ENCODE measurements around the gene ARRB2.

ARRB2 gene

DNA sequence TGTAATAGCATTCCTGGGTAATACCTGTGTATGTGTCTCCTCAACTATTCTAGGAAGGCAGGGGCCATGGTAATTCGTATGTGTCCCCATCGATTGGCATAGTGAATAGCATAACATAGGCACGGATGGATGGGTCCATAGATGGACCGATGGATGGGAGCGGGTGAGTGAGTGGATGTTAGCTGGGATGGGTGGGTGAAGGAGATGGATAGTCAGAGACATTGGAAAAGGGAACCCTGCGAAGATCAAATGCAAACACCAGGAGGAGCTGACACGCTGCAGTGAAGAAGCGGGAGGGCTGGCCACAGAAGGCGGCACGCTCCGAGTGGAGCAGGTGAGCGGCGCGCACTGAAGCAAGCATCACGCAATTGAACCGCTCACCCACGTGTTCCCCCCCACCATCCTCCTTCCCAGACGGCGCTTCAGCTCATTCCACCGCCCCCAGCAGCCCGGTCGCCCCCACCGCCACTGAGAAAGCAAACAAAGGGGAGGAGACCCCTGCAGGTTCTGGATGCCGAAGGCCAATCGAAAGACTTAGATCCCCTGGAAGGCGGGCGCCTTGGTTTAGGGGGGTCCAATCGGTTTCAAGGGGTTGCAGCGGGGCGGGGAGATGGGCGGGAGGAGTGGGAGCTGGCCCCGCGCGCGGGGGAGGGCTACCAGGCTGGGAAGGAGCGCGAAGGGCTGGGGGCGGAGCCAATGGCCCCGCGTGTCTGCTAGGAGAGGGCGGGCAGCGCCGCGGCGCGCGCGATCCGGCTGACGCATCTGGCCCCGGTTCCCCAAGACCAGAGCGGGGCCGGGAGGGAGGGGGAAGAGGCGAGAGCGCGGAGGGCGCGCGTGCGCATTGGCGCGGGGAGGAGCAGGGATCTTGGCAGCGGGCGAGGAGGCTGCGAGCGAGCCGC, at the start of gene ARRB2:
TSS of gene ARRB2 (plus strand) at position 839 of the 899 bp plus-strand sequence. CDS start 90 bp downstream, outside the sequence.
- DNase-seq (ENCODE audit: extremely low spot score) = peak; percentile 95
- POLR2A ChIA-PET = interaction anchor here (0.6 to 1.2 kb wide), 9 partner anchors 9 to 128 kb away, joined by 3 to 7 read pairs (median 4); partner anchors contain the start of genes MED11, PLD2 and PSMB6
- TF ChIP-seq TARDBP (IDR thresholded peaks at IDR 0.05) (0 out of 2 replicates have a peak, but pooled peaks have one; percentile 7), ARNT (IDR thresholded peaks at IDR 0.05) (no peak), BHLHE40 (IDR thresholded peaks at IDR 0.05; ENCODE audit: borderline replicate concordance) (no peak), LEF1 (IDR thresholded peaks at IDR 0.05; ENCODE audit: borderline replicate concordance) (no peak), FOXA1 (IDR thresholded peaks at IDR 0.05) (no peak), SP1 (IDR thresholded peaks at IDR 0.05) (no peak), NFRKB (IDR thresholded peaks at IDR 0.05) (no peak), ZNF384 (IDR thresholded peaks at IDR 0.05) (no peak), SUZ12 (IDR thresholded peaks at IDR 0.05) (no peak), FOXK2 (IDR thresholded peaks at IDR 0.05) (no peak), ELF4 (IDR thresholded peaks at IDR 0.05) (no peak), FOXM1 (IDR thresholded peaks at IDR 0.05; ENCODE audit: borderline replicate concordance) (0 out of 2 replicates have a peak, but pooled peaks have one; percentile 26), HDGF (IDR thresholded peaks at IDR 0.05; ENCODE audit: borderline replicate concordance) (no peak), L3MBTL2 (conservative IDR thresholded peaks at IDR 0.05) (peak; percentile 90), CTBP1 (IDR thresholded peaks at IDR 0.05; ENCODE audit: borderline replicate concordance) (peak; percentile 79)
- TF ChIP-seq, protein P1, sequence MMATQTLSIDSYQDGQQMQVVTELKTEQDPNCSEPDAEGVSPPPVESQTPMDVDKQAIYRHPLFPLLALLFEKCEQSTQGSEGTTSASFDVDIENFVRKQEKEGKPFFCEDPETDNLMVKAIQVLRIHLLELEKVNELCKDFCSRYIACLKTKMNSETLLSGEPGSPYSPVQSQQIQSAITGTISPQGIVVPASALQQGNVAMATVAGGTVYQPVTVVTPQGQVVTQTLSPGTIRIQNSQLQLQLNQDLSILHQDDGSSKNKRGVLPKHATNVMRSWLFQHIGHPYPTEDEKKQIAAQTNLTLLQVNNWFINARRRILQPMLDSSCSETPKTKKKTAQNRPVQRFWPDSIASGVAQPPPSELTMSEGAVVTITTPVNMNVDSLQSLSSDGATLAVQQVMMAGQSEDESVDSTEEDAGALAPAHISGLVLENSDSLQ (IDR thresholded peaks at IDR 0.05) = no peak; the same call in 1 of the 2 replicates
- CTCF ChIA-PET = interaction anchor here (0.6 to 1.1 kb wide), 3 partner anchors 69 to 193 kb away, joined by 3 to 5 read pairs (median 4); partner anchors contain the start of gene CHRNE

DNA sequence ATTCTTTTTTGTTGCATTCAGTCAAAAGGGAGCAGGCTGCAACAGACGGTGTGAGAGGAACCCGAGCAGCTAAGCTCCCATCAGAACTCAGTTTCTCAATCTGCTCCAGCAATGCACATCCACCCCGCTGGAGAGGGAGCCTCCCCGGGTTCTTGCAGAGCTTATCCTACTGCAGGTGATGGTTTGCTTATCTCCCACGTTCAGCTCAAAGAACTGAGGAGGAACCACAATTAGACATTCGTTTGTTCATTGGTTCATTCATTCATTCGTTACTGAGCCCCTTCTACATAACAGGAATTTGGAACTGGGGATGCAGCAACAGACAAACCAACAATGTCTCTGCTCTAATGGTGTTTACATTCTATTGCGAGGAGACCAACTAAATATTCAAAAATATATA, 46.7 kb upstream of the ARRB2 start:
- no peak for TF ChIP-seq ELF4 (IDR thresholded peaks at IDR 0.05)
- TF ChIP-seq NFRKB (IDR thresholded peaks at IDR 0.05) = no peak
- no peak for TF ChIP-seq FOXK2 (IDR thresholded peaks at IDR 0.05)
- TF ChIP-seq SP1 (IDR thresholded peaks at IDR 0.05) = no peak
- no peak for TF ChIP-seq BHLHE40 (IDR thresholded peaks at IDR 0.05; ENCODE audit: borderline replicate concordance)
- no peak for TF ChIP-seq TARDBP (IDR thresholded peaks at IDR 0.05)
- DNase-seq (ENCODE audit: extremely low spot score) = no peak
- POLR2A ChIA-PET = no interaction called here
- CTCF ChIA-PET = no interaction called here

DNA sequence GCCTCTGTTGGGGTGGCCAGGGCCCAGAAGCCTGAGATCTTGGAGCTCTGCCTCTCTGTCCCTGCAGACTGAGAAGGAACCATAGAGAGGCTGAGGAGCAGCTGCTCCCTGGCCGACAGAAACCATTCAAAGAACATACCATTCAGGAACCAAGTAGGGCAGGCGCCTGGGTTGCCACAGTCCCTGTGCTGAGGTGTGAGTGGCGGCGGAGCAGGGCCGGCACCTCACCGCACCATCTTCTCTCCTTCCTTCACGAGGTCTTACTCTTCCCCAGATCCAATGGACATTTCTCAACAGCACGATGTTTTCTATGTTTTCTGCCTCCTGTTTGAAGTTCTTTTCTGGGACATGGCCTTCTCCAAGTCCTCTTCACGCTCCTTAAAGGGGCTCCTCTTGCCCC, 46.2 kb upstream of the ARRB2 start:
- TF ChIP-seq FOXA1 (IDR thresholded peaks at IDR 0.05) (no peak), SUZ12 (IDR thresholded peaks at IDR 0.05) (no peak), HDGF (IDR thresholded peaks at IDR 0.05; ENCODE audit: borderline replicate concordance) (no peak), FOXK2 (IDR thresholded peaks at IDR 0.05) (no peak), NFRKB (IDR thresholded peaks at IDR 0.05) (no peak)
- ChIA-PET CTCF (no interaction called here), POLR2A (no interaction called here)
- DNase-seq (ENCODE audit: extremely low spot score) = no peak

DNA sequence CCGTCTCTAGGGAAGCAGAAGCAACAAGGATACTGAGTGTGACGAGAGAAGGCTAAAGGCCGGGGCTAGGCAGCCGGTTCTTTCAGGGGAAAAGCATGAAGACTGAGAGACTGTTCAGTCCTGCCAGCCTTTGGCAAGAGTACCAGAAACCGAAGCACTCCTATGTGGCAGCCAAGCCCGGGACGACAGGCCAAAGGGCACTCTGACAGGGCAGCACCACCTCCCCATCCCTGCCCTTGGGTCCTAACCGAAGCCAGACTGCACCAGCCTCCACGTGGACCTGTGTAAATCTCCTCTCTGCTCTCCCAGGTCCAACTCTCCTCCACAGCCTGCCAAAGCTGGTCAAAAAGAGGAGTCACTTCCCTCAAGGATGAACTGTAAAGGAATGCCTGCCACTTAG, 45.4 kb upstream of the ARRB2 start:
- CTCF ChIA-PET = no interaction called here
- no peak for TF ChIP-seq HDGF (IDR thresholded peaks at IDR 0.05; ENCODE audit: borderline replicate concordance)
- TF ChIP-seq FOXM1 (IDR thresholded peaks at IDR 0.05; ENCODE audit: borderline replicate concordance) = no peak
- TF ChIP-seq TARDBP (IDR thresholded peaks at IDR 0.05) = no peak
- no peak for TF ChIP-seq LEF1 (IDR thresholded peaks at IDR 0.05; ENCODE audit: borderline replicate concordance)
- no peak for TF ChIP-seq FOXA1 (IDR thresholded peaks at IDR 0.05)
- no peak for TF ChIP-seq L3MBTL2 (conservative IDR thresholded peaks at IDR 0.05)
- TF ChIP-seq BHLHE40 (IDR thresholded peaks at IDR 0.05; ENCODE audit: borderline replicate concordance) = no peak
- no peak for TF ChIP-seq CTBP1 (IDR thresholded peaks at IDR 0.05; ENCODE audit: borderline replicate concordance)
- no peak for TF ChIP-seq SUZ12 (IDR thresholded peaks at IDR 0.05)
- no peak for TF ChIP-seq ARNT (IDR thresholded peaks at IDR 0.05)
- TF ChIP-seq ELF4 (IDR thresholded peaks at IDR 0.05) = no peak
- TF ChIP-seq SP1 (IDR thresholded peaks at IDR 0.05) = no peak
- no peak for TF ChIP-seq ZNF384 (IDR thresholded peaks at IDR 0.05)
- TF ChIP-seq NFRKB (IDR thresholded peaks at IDR 0.05) = no peak
- TF ChIP-seq, protein P1 (IDR thresholded peaks at IDR 0.05) = no peak
- TF ChIP-seq FOXK2 (IDR thresholded peaks at IDR 0.05) = no peak

DNA sequence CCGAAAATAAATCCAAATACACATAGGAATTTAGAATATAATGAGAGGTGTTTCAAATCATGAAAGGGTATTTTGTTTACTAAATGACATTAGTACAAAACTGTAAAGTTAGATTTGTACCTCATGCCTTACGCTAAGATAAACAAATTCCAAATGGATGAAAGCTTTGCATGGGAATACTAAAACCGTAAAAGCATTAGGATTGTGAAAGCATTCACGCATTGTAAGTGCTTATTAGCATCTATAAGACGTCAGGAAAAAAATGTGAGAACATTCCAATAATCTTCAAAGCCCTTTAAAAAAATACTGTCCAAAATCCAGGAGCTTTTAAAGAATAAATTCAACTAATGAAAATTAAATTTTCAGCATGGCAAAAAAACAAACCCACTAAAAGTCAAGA, 44.1 kb upstream of the ARRB2 start:
- TF ChIP-seq, protein P1 (IDR thresholded peaks at IDR 0.05) = no peak
- TF ChIP-seq HDGF (IDR thresholded peaks at IDR 0.05; ENCODE audit: borderline replicate concordance) = no peak
- no peak for TF ChIP-seq BHLHE40 (IDR thresholded peaks at IDR 0.05; ENCODE audit: borderline replicate concordance)
- no peak for TF ChIP-seq ZNF384 (IDR thresholded peaks at IDR 0.05)
- no peak for TF ChIP-seq CTBP1 (IDR thresholded peaks at IDR 0.05; ENCODE audit: borderline replicate concordance)
- no peak for TF ChIP-seq ELF4 (IDR thresholded peaks at IDR 0.05)
- no peak for TF ChIP-seq LEF1 (IDR thresholded peaks at IDR 0.05; ENCODE audit: borderline replicate concordance)
- no peak for TF ChIP-seq TARDBP (IDR thresholded peaks at IDR 0.05)
- TF ChIP-seq FOXK2 (IDR thresholded peaks at IDR 0.05) = no peak
- no peak for TF ChIP-seq SP1 (IDR thresholded peaks at IDR 0.05)
- POLR2A ChIA-PET = no interaction called here
- no peak for DNase-seq (ENCODE audit: extremely low spot score)
- CTCF ChIA-PET = interaction anchor here (1.0 kb wide), 1 partner anchor 100 kb away, joined by 6 read pairs; no protein-coding TSS in a partner anchor

More for the DNA sequence above, 45.4 kb upstream of the ARRB2 start:
- POLR2A ChIA-PET = no interaction called here
- no peak for DNase-seq (ENCODE audit: extremely low spot score)

DNA sequence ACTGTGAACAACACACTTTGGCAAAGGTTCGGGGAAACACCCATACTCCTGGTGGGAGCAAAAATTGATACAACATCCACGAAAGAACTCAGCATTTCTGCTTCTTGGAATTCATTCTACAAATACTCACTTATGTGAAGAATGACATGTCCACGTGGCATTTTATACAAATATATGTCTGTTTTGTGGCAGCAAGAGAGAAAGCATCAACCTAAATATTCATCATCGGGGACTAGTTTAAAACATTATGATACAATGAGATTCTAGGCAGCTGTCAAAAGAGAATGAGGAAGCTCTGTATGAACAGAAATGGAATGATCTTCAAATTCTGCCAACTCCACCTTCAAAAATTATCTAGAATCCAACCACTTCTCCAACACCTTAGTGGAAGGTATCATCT, 43.3 kb upstream of the ARRB2 start:
- ChIA-PET CTCF (no interaction called here), POLR2A (no interaction called here)
- TF ChIP-seq SP1 (IDR thresholded peaks at IDR 0.05) (no peak), FOXM1 (IDR thresholded peaks at IDR 0.05; ENCODE audit: borderline replicate concordance) (no peak)
- DNase-seq (ENCODE audit: extremely low spot score) = no peak

Data from HEK293T (cell line).